Stimulated activated naive B cell treated with anti-CD40 and anti-IgM and Interleukin-4, amounts not matched to agents 10 μg/mL and 1 μg/mL and 100 μg/mL, for 72 hours (primary cell): ENCODE results near the gene ITPRID2.
A peak's percentile ranks its signal among the peaks of the same experiment; 100 is the strongest.

ENCODE experiments used
- ATAC-seq, 2 donors: fragments of 150-1000 bp; cut with Tn5 transposase; replicated peaks; 2 replicates each; pipeline ENCODE4 v1.10.0; 2021; ENCODE audit warnings: moderate library complexity in 1 of 2
- DNase-seq: peaks from one replicate; pipeline ENCODE4 v3.0.0; 2021
- H3K27ac Mint-ChIP-seq: one replicate; pipeline ENCODE4 v1.8.0; 2022; ENCODE audit warnings: mild to moderate bottlenecking, mixed read lengths
- H3K27me3 Mint-ChIP-seq, 2 donors: one replicate each; pipeline ENCODE4 v1.8.0; 2022; ENCODE audit warnings: mixed read lengths in 2 of 2
- H3K36me3 Mint-ChIP-seq, 2 donors: one replicate each; pipeline ENCODE4 v1.8.0; 2022; ENCODE audit warnings: mixed read lengths in 2 of 2, mild to moderate bottlenecking in 1 of 2
- H3K4me1 Mint-ChIP-seq, 2 donors: one replicate each; pipeline ENCODE4 v1.8.0; 2022; ENCODE audit warnings: mixed read lengths in 2 of 2, mild to moderate bottlenecking in 1 of 2
- H3K4me3 Mint-ChIP-seq, 2 donors: one replicate each; pipeline ENCODE4 v1.8.0; 2022; ENCODE audit warnings: mild to moderate bottlenecking in 2 of 2, mixed read lengths in 2 of 2, moderate library complexity in 1 of 2
- H3K9me3 Mint-ChIP-seq, 2 donors: one replicate each; pipeline ENCODE4 v1.8.0; 2022; ENCODE audit warnings: mixed read lengths in 2 of 2, mild to moderate bottlenecking in 1 of 2

ITPRID2 gene

DNA sequence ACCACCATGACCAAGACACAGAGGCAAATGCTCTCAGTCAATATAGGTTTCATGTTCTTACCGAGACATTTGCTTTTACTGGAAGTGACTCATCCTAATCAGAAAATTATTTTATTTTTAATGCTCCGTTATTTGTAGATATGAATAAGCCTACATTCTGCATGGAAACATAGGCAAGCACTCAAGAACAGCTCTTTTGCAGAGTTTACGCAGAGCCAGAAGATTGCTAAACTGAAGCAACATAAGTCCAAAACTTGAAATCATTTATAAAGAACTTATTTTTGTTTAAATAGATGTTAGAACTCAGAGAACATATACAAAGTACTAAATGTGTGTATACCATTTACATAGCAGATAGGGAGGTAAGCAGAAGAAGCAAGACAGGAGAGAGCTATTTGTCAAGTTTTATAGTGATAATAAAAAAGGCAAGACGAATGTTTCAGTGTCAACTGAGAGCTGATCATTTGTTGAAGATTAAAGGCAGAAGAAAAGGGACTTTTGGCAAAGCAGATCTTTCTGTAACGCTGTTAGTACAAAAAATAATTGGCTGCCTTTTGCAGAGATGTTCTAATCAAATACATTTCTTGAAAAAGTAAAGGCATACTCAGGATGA, 81.7 kb downstream of the ITPRID2 start:
- Mint-ChIP-seq H3K9me3 (peaks cover 3 to 8% of the 10 kb centered on the region in 2 donors), H3K27me3 (peaks cover 13 to 14% of the 10 kb centered on the region in 2 donors)
- no peak for ATAC-seq

DNA sequence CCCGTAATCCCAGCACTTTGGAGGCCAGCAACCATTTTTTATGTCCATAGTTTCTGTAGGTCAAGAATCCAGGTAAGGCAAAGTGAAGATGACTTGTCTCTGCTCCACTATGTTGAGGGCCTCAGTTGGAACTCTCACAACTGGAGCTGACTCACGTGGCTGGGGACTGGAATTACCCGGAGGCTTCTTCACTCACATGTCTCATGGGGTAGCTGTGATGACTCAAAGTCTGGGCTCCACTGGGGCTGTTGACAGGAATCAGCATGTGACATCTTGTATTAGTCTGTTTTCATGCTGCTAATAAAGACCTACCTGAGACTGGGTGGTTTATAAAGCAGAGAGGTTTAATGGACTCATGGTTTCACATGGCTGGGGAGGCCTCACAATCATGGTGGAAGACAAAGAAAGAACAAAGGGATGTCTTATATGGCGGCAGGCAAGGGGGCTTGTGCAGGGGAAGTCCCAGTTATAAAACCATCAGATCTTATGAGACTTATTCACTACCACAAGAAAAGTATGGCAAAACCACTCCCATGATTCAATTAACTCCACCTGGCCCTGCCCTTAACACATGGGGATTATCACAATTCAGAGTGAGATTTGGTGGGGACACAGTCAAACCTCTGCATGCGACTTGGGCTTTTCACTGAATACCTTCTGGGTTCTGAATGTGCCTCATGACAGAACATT, 86.3 kb downstream of the ITPRID2 start:
- peaks cover 0 to 4% of the 10 kb centered on the region in 2 donors for H3K27me3 Mint-ChIP-seq
- H3K4me3 Mint-ChIP-seq, result no peak overlapping the region
- peak overlapping the region; percentile 53 for H3K27ac Mint-ChIP-seq
- H3K9me3 Mint-ChIP-seq, result peaks cover 1 to 3% of the 10 kb centered on the region in 2 donors
- peaks cover 11 to 15% of the 10 kb centered on the region in 2 donors for H3K4me1 Mint-ChIP-seq
- DNase-seq (peak; percentile 17), ATAC-seq (peak; percentile 70 to 91)
- H3K36me3 Mint-ChIP-seq, result no peaks in the 10 kb centered on the region

More for the DNA sequence above, 81.7 kb downstream of the ITPRID2 start:
- Mint-ChIP-seq H3K36me3 (peaks cover 0 to 1% of the 10 kb centered on the region in 2 donors), H3K4me1 (peaks cover 9 to 12% of the 10 kb centered on the region in 2 donors), H3K27ac (no peak overlapping the region), H3K4me3 (no peak overlapping the region)
- no peak for DNase-seq

- DNase-seq (no peak), ATAC-seq (peak; percentile 38 to 41)
- Mint-ChIP-seq H3K27me3 (peaks cover 0 to 4% of the 10 kb centered on the region in 2 donors), H3K9me3 (peaks cover 1 to 3% of the 10 kb centered on the region in 2 donors), H3K4me1 (peaks cover 11 to 15% of the 10 kb centered on the region in 2 donors), H3K36me3 (no peaks in the 10 kb centered on the region), H3K27ac (no peak overlapping the region), H3K4me3 (no peak overlapping the region)
Measured at GRCh38 chr2:181978351-181979150, 87.0 kb downstream of the ITPRID2 start.
